Osteocyte (in vitro differentiated cells): ENCODE results near the gene LAG3. TPM values are rescaled to one million over a fixed set of nuclear protein-coding genes. Genes with fewer than 3 reads are reported as not detected.

Experiments
- DNase-seq: peaks from one replicate; pipeline ENCODE4 v3.0.0; 2021; ENCODE audit warnings: mixed read lengths; ENCODE audit not compliant: unreplicated experiment; ENCODE audit errors: extremely low spot score
- H3K27ac Mint-ChIP-seq: one replicate; pipeline ENCODE4 v1.8.0; 2021; ENCODE audit warnings: mild to moderate bottlenecking, mixed read lengths; ENCODE audit not compliant: unreplicated experiment
- H3K27me3 Mint-ChIP-seq: one replicate; pipeline ENCODE4 v1.8.0; 2021; ENCODE audit warnings: mixed read lengths; ENCODE audit not compliant: unreplicated experiment
- H3K36me3 Mint-ChIP-seq: one replicate; pipeline ENCODE4 v1.8.0; 2021; ENCODE audit warnings: mixed read lengths; ENCODE audit not compliant: unreplicated experiment
- H3K4me1 Mint-ChIP-seq: one replicate; pipeline ENCODE4 v1.8.0; 2021; ENCODE audit warnings: mixed read lengths; ENCODE audit not compliant: unreplicated experiment
- H3K4me3 Mint-ChIP-seq: one replicate; pipeline ENCODE4 v1.8.0; 2021; ENCODE audit warnings: mild to moderate bottlenecking, moderate library complexity, mixed read lengths; ENCODE audit not compliant: unreplicated experiment
- H3K9me3 Mint-ChIP-seq: one replicate; pipeline ENCODE4 v1.8.0; 2021; ENCODE audit warnings: mixed read lengths; ENCODE audit not compliant: unreplicated experiment
- CTCF ChIP-seq: fragments of 200-600 bp; sonication (generic); IDR thresholded peaks from 2 replicates; pipeline ENCODE4 v1.5.0; 2021; ENCODE audit warnings: antibody characterized with exemption, mild to moderate bottlenecking, moderate library complexity
- long read RNA-seq: library from polyadenylated mRNA; unstranded; transcript quantifications from one replicate; pipeline ENCODE4 v2.0.0, GENCODE V29; 2021
- total RNA-seq: library from RNA; stranded (reverse); gene quantifications from 2 replicates; pipeline ENCODE4 v1.2.1, GENCODE V29; 2021

The LAG3 gene
- total RNA-seq = 1.1 and 2.5 TPM in 2 replicates
- long read RNA-seq = 0 reads

GRCh38 chr12:6772331-6772695 lies at the start of gene LAG3:
TSS of gene LAG3 (plus strand) at chr12:6772520. CDS start at chr12:6772853, 333 bp downstream.
- DNase-seq = no peak
- Mint-ChIP-seq H3K9me3 (no peaks in the 10 kb centered on the region), H3K27me3 (no peaks in the 10 kb centered on the region), H3K27ac (peak within 1 kb of the TSS; percentile 23), H3K36me3 (peaks cover 14% of the 10 kb centered on the region), H3K4me3 (no peak within 1 kb of the TSS), H3K4me1 (peaks cover 23% of the 10 kb centered on the region)
- no peak for TF ChIP-seq CTCF

- TF ChIP-seq CTCF = no peak
- H3K4me1 Mint-ChIP-seq = peaks cover 25% of the 10 kb centered on the region
- no peak for DNase-seq
- no peaks in the 10 kb centered on the region for H3K9me3 Mint-ChIP-seq
- no peak overlapping the region for H3K27ac Mint-ChIP-seq
- peak overlapping the region; percentile 6 for H3K4me3 Mint-ChIP-seq
- peaks cover 3% of the 10 kb centered on the region for H3K27me3 Mint-ChIP-seq
- peaks cover 7% of the 10 kb centered on the region for H3K36me3 Mint-ChIP-seq
These were observed 49.5 kb upstream of the LAG3 start for GRCh38 chr12:6722863-6723262.

GRCh38 chr12:6723607-6724408 lies 48.5 kb upstream of the LAG3 start, which contains the start of gene COPS7A:
TSS of gene COPS7A (plus strand) at chr12:6724046. CDS start at chr12:6724657, 611 bp downstream.
- H3K27me3 Mint-ChIP-seq = peaks cover 3% of the 10 kb centered on the region
- H3K4me1 Mint-ChIP-seq = peaks cover 25% of the 10 kb centered on the region
- H3K9me3 Mint-ChIP-seq = no peaks in the 10 kb centered on the region
- H3K27ac Mint-ChIP-seq = peak within 1 kb of the TSS; percentile 97
- no peak for TF ChIP-seq CTCF
- peaks cover 11% of the 10 kb centered on the region for H3K36me3 Mint-ChIP-seq
- peak within 1 kb of the TSS; percentile 96 for H3K4me3 Mint-ChIP-seq
- DNase-seq = peak; percentile 97

DNA sequence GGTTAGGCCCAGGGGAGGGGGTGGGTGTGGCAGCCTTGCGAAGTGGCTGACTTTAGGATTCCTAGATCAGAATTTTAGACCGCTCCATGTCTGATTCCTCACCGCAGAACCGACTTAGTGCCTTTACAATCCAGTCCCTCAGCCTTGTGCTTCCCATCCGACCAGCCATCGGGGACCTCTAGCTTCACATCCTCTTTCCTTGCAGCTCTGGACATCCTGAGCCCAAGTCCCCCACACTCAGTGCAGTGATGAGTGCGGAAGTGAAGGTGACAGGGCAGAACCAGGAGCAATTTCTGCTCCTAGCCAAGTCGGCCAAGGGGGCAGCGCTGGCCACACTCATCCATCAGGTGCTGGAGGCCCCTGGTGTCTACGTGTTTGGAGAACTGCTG lies 47.9 kb upstream of the LAG3 start:
- Mint-ChIP-seq H3K36me3 (peaks cover 11% of the 10 kb centered on the region), H3K4me3 (peak overlapping the region; percentile 96), H3K4me1 (peaks cover 25% of the 10 kb centered on the region), H3K27ac (peak overlapping the region; percentile 97), H3K27me3 (peaks cover 3% of the 10 kb centered on the region), H3K9me3 (no peaks in the 10 kb centered on the region)
- no peak for DNase-seq
- TF ChIP-seq CTCF = no peak

GRCh38 chr12:6725350-6725749 lies 47.0 kb upstream of the LAG3 start:
- H3K4me1 Mint-ChIP-seq = peaks cover 25% of the 10 kb centered on the region
- DNase-seq = no peak
- peak overlapping the region; percentile 96 for H3K4me3 Mint-ChIP-seq
- H3K27me3 Mint-ChIP-seq = peaks cover 3% of the 10 kb centered on the region
- H3K36me3 Mint-ChIP-seq = peaks cover 18% of the 10 kb centered on the region
- TF ChIP-seq CTCF = no peak
- no peaks in the 10 kb centered on the region for H3K9me3 Mint-ChIP-seq
- no peak overlapping the region for H3K27ac Mint-ChIP-seq
